NCI-H2107 treated with DMSO at 0.1 percent for 48 hours (cell line): ENCODE data around the gene URM1.
A peak's percentile ranks its signal among the peaks of the same experiment; 100 is the strongest.
"Not testable (repeated sequence)": the region's sequence is repeated elsewhere in the genome, so short reads cannot be mapped to it uniquely, and the experiment has no call there.

Experiments used
- DNase-seq: peaks from one replicate; lab custom pipeline; 2025; ENCODE audit not compliant: unreplicated experiment; lab: John Stamatoyannopoulos, UW

The URM1 gene

DNA sequence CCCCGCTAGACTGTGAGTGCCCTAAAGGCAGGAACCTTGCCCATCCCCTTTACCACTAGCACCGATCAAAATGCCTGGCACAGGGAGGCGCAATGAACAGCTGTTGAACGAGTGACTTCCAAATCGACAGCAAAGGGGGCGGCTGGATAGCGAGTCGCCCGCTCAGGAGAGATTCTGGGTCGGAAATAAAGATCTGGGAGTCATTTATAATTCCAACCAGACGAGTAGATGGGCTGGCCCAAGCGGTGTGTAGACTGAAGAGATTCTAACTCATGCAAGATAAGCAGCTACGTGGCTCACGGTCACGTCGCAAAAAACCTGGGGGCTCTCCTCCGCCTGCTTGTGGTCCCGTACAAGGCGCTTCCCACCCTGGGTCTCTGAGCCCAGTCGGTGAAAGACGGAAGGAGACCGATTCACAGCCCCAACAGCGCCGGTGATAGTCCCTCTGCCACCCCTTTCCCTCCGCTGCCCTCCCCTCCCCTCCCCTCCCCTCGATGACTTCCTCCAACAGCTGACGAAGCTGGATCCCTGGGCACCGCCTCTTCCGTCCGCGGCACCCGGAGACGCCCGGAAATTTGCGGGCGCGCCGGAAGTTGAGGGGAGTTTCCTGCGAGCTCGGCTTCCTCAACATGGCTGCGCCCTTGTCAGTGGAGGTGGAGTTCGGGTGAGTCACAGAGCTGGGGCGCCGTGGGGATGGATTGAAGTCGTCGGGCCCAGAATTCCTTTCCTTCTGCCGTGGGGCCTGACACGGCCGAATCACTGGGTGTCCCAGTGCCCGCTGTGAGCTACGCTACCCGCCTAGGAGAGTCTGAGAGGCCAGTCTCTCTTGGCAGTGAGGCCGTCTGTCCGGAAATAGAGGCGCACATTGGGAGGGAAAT lies at the start of gene URM1:
Gene URM1 (plus strand): TSS at position 623 of the 878 bp plus-strand sequence. CDS start 7 bp downstream, at position 630.
- peak; percentile 77 for DNase-seq

GRCh38 chr9:128321879-128322403 lies 49.2 kb upstream of the URM1 start:
- no peak for DNase-seq

GRCh38 chr9:128322404-128323211 lies 48.6 kb upstream of the URM1 start, which contains the start of the genes COQ4 and TRUB2:
Gene COQ4 (plus strand): TSS chr9:128322839. CDS start chr9:128322859, 20 bp downstream.
Gene TRUB2 (minus strand): TSS chr9:128322447. CDS start chr9:128322408, 39 bp downstream.
- DNase-seq, result peak; percentile 88

- DNase-seq, result no peak
Observed at GRCh38 chr9:128323212-128323730, 47.9 kb upstream of the URM1 start.

- no peak for DNase-seq
Observed at GRCh38 chr9:128323791-128324190, 47.4 kb upstream of the URM1 start.

- no peak for DNase-seq
Observed at GRCh38 chr9:128324401-128324800, 46.8 kb upstream of the URM1 start.

DNA sequence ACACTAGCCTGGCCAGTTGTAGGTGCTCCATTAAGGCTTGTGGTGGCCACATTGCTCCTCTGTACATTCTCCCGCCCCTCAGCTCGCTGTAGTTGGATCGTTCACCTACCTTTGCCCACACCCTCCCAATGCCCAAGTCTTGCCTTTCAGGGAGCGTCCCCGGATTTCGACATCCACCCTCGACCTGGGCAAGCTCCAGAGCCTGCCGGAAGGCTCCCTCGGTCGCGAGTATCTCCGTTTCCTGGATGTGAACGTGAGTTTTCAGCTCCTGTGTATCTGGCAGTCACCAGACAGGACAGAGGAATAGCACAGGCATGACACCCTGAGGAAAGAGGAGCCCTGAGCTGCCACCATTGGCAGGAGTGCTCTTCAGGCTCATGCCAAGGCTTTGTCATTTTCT lies 45.5 kb upstream of the URM1 start:
- no peak for DNase-seq

DNA sequence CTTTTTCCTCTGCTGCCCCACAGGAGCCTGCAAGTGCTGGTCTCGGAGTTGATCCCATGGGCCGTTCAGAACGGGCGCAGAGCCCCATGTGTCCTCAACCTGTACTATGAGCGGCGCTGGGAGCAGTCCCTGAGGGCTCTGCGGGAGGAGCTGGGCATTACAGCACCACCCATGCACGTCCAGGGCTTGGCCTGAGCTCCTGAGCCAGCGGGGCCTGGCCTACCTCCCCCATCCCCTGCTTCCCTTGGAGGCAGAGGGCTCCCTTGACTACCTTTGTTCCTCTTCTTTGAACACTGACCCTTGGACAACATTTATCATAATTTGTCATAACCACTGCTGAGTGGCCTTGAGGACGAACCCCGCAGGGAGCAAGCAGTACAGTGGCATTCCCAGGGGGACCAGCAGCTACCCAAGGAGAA lies 37.7 kb upstream of the URM1 start:
- DNase-seq, result no peak

- no peak for DNase-seq
Observed at GRCh38 chr9:128335161-128335560, 36.0 kb upstream of the URM1 start.

GRCh38 chr9:128335914-128336313 lies 35.3 kb upstream of the URM1 start:
- DNase-seq, result no peak

DNA sequence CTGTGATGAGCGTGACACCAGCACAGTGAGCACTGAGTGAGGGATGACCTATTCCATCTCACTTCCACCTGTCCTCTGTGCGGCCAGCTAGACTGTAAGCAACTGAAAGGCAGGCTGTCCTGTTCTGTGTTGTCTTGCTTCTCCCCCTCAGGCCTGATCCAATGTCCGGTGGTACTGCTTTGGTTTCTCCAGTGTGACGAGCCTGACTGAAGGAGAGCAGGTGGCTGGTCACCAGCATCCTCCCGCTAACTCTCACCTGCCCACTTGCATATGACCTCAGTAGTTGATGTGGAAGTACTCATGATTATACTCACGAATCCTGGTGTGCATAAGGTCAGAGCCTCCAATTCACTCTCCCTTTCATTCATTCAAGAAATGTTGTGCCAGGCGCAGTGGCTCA lies 33.2 kb upstream of the URM1 start:
- DNase-seq, result no peak

DNA sequence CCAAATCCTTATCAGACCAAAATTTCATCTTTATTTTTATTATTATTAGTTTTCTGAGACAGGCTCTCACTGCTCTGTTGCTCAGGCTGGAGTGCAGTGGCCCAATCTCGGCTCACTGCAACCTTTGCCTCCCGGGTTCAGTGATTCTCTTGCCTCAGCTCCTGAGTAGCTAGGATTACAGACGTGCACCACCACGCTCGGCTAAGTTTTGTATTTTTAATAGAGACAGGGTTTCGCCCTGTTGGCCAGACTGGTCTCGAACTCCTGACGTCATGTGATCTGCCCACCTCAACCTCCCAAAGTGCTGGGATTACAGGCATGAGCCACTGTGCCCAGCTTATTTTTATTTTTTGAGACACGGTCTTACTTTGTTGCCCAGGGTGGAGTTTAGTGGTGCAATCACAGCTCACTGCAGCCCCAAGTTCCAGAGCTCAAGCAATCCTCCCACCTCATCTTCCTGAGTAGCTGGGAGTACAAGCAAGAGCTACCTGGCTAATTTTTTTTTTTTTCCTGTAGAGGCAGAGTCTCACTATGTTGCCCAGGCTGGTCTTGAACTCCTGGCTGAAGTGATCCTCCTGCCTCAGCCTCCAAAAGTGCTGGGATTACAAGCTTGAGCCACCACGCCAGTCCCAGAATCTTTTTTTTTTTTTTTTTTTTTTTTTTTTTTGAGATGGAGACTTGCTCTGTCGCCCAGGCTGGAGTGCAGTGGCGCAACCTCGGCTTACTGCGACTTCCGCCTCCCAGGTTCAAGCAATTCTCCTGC lies 32.1 kb upstream of the URM1 start:
- DNase-seq, result not testable (repeated sequence)

- DNase-seq, result no peak
Observed at GRCh38 chr9:128339761-128340690, 31.1 kb upstream of the URM1 start, which contains the start of gene SLC27A4. Gene SLC27A4 (plus strand): TSS chr9:128340527. CDS start chr9:128343133, 2,606 bp downstream.

- no peak for DNase-seq
Observed at GRCh38 chr9:128340691-128341434, 30.3 kb upstream of the URM1 start.

DNA sequence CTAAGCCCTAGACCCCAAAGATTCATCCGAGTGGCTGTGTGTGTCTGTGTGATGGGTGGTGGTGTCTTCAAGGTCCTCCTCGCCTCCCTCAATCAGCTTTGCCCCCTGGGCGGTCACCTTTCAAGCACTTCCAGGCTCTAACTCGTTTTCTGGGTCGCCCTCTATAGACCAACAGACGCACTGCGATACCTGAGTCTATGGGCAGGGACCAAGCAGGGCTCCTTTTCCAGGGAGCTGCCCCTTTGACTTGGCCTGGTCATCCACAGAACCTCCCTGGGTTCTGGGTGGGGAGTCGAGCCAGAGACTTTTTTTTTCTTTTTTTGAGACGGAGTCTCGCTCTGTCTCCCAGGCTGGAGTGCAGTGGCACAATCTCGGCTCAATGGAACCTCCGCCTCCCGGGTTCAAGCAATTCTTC lies 29.7 kb upstream of the URM1 start:
- DNase-seq, result peak; percentile 37

- no peak for DNase-seq
Observed at GRCh38 chr9:128342971-128343680, 28.0 kb upstream of the URM1 start.

DNA sequence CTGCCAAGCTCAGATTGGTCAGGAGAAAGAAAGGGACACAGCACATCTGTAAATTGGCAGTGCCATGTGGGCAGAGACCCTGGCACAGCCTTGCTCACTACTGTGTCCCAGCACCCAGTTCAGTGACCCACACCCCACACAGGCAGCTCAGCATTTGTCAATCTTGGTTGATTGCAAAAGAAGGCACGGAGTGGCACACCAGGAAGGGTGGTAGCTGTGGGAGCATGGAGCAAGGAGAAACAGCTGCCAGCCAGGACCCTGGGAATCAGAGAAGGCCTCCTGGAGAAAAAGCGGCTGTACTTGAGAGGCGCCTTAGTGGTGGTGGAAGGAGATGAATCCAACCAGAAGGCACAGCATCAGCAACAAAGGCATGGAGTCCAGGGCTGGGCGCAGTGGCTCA lies 27.3 kb upstream of the URM1 start:
- DNase-seq, result no peak
